ENCODE results near the gene L1CAM. TPM values are rescaled to one million over a fixed set of nuclear protein-coding genes. Genes with fewer than 3 reads are reported as not detected.

The L1CAM gene
- total RNA-seq, 1 experiment from 2014 or later, result 12.7 TPM

- no peak overlapping the region for H3K4me3 ChIP-seq (ENCODE audit: low read depth, low read length)
- Mint-ChIP-seq H3K4me1 (ENCODE audit: low read depth, unreplicated experiment) (no peaks in the 10 kb centered on the region), H3K27ac (ENCODE audit: unreplicated experiment) (no peak overlapping the region), H3K27me3 (ENCODE audit: insufficient read depth, unreplicated experiment) (peaks cover 1% of the 10 kb centered on the region), H3K4me3 (ENCODE audit: unreplicated experiment) (no peak overlapping the region), H3K36me3 (ENCODE audit: insufficient read depth, unreplicated experiment) (no peaks in the 10 kb centered on the region), H3K9me3 (ENCODE audit: unreplicated experiment) (no peaks in the 10 kb centered on the region)
- no peaks in the 10 kb centered on the region for H3K4me1 ChIP-seq
- intact Hi-C loops (cut with micrococcal nuclease; ENCODE audit: unreplicated experiment), result no loop called here
- TF ChIP-seq CTCF (IDR thresholded peaks at IDR 0.05; ENCODE audit: insufficient read depth in 1 of 2, low read depth in 1 of 2, low read length in 1 of 2, severe bottlenecking in 1 of 2, unreplicated experiment in 1 of 2), result no peak
- ChIA-PET CTCF (no interaction called here), POLR2A (no interaction called here)
- no peaks in the 10 kb centered on the region for H3K27me3 ChIP-seq (replicated peaks; ENCODE audit: control insufficient read depth, insufficient read depth, low read length)
- H3K36me3 ChIP-seq (ENCODE audit: control insufficient read depth, insufficient read depth, low read length), result no peaks in the 10 kb centered on the region
- DNase-seq, result no peak
- H3K9me3 ChIP-seq, result no peaks in the 10 kb centered on the region
- BruUV-seq (replicated peaks), result no TSS peak
These were observed 20.3 kb downstream of the L1CAM start for GRCh38 chrX:153865685-153866084.

DNA sequence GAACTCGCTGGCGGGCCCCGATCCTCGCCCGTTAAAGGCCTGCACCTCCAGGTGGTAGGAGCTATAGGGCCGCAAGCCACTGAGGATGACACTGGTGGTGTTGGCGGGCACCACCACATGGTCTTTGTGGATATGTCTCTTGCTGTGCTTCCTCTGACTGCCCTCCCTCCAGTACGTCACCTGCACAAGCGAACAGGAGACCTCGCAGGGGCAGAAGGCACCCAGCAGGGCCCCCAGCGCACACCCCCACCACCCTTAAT lies 20.7 kb downstream of the L1CAM start:
- no peak for DNase-seq
- H3K27me3 Mint-ChIP-seq (ENCODE audit: insufficient read depth, unreplicated experiment), result peaks cover 6% of the 10 kb centered on the region

GRCh38 chrX:153864561-153865320 lies 21.2 kb downstream of the L1CAM start:
- ChIA-PET POLR2A (no interaction called here), CTCF (no interaction called here)
- no TSS peak for BruUV-seq (replicated peaks)
- no peaks in the 10 kb centered on the region for H3K4me1 ChIP-seq
- Mint-ChIP-seq H3K9me3 (ENCODE audit: unreplicated experiment) (no peaks in the 10 kb centered on the region), H3K27me3 (ENCODE audit: insufficient read depth, unreplicated experiment) (peaks cover 6% of the 10 kb centered on the region), H3K36me3 (ENCODE audit: insufficient read depth, unreplicated experiment) (no peaks in the 10 kb centered on the region), H3K27ac (ENCODE audit: unreplicated experiment) (no peak overlapping the region), H3K4me1 (ENCODE audit: low read depth, unreplicated experiment) (no peaks in the 10 kb centered on the region), H3K4me3 (ENCODE audit: unreplicated experiment) (no peak overlapping the region)
- H3K36me3 ChIP-seq (ENCODE audit: control insufficient read depth, insufficient read depth, low read length), result no peaks in the 10 kb centered on the region
- H3K9me3 ChIP-seq, result no peaks in the 10 kb centered on the region
- no peak for TF ChIP-seq CTCF (IDR thresholded peaks at IDR 0.05; ENCODE audit: insufficient read depth in 1 of 2, low read depth in 1 of 2, low read length in 1 of 2, severe bottlenecking in 1 of 2, unreplicated experiment in 1 of 2)
- H3K4me3 ChIP-seq (ENCODE audit: low read depth, low read length), result no peak overlapping the region
- DNase-seq, result no peak
- intact Hi-C loops (cut with micrococcal nuclease; ENCODE audit: unreplicated experiment), result no loop called here
- H3K27me3 ChIP-seq (replicated peaks; ENCODE audit: control insufficient read depth, insufficient read depth, low read length), result no peaks in the 10 kb centered on the region

More for the DNA sequence above, 20.7 kb downstream of the L1CAM start:
- H3K36me3 Mint-ChIP-seq (ENCODE audit: insufficient read depth, unreplicated experiment), result no peaks in the 10 kb centered on the region
- ChIA-PET CTCF (no interaction called here), POLR2A (no interaction called here)
- Histone ChIP-seq H3K27me3 (replicated peaks; ENCODE audit: control insufficient read depth, insufficient read depth, low read length) (no peaks in the 10 kb centered on the region), H3K4me3 (ENCODE audit: low read depth, low read length) (no peak overlapping the region), H3K4me1 (no peaks in the 10 kb centered on the region), H3K9me3 (no peaks in the 10 kb centered on the region), H3K36me3 (ENCODE audit: control insufficient read depth, insufficient read depth, low read length) (no peaks in the 10 kb centered on the region)
- H3K9me3 Mint-ChIP-seq (ENCODE audit: unreplicated experiment), result no peaks in the 10 kb centered on the region
- no peak overlapping the region for H3K4me3 Mint-ChIP-seq (ENCODE audit: unreplicated experiment)
- intact Hi-C loops (cut with micrococcal nuclease; ENCODE audit: unreplicated experiment), result no loop called here
- no peak for TF ChIP-seq CTCF (IDR thresholded peaks at IDR 0.05; ENCODE audit: insufficient read depth in 1 of 2, low read depth in 1 of 2, low read length in 1 of 2, severe bottlenecking in 1 of 2, unreplicated experiment in 1 of 2)
- no TSS peak for BruUV-seq (replicated peaks)
- H3K27ac Mint-ChIP-seq (ENCODE audit: unreplicated experiment), result no peak overlapping the region
- no peaks in the 10 kb centered on the region for H3K4me1 Mint-ChIP-seq (ENCODE audit: low read depth, unreplicated experiment)
